GM21390 (cell line): ENCODE measurements around the gene DNAL4.

Experiments
- ATAC-seq: cut with Tn5 transposase; IDR thresholded peaks from one replicate; pipeline ENCODE4 v1.9.1; 2021; ENCODE audit not compliant: unreplicated experiment

The DNAL4 gene

GRCh38 chr22:38788021-38788816 is 5.7 kb downstream of the DNAL4 start:
- no peak for ATAC-seq

GRCh38 chr22:38786631-38787030 is 7.3 kb downstream of the DNAL4 start:
- no peak for ATAC-seq

GRCh38 chr22:38784856-38785255 is 9.1 kb downstream of the DNAL4 start:
- ATAC-seq: no peak

- ATAC-seq: no peak
Observed at GRCh38 chr22:38784035-38784434, 9.9 kb downstream of the DNAL4 start.

GRCh38 chr22:38783095-38783615 is 10.8 kb downstream of the DNAL4 start:
- no peak for ATAC-seq

GRCh38 chr22:38782402-38783094 is 11.4 kb downstream of the DNAL4 start:
- no peak for ATAC-seq

- ATAC-seq: no peak
Observed at GRCh38 chr22:38781033-38781432, 12.9 kb downstream of the DNAL4 start.

- no peak for ATAC-seq
Observed at GRCh38 chr22:38777087-38777671, 16.8 kb downstream of the DNAL4 start.

- no peak for ATAC-seq
Observed at GRCh38 chr22:38776086-38776485, 17.9 kb downstream of the DNAL4 start.

GRCh38 chr22:38775656-38776055 is 18.3 kb downstream of the DNAL4 start:
- no peak for ATAC-seq

GRCh38 chr22:38774496-38775166 is 19.3 kb downstream of the DNAL4 start:
- ATAC-seq: no peak

- no peak for ATAC-seq
Observed at GRCh38 chr22:38773363-38773946, 20.5 kb downstream of the DNAL4 start.

- no peak for ATAC-seq
Observed at GRCh38 chr22:38772623-38772873, 21.4 kb downstream of the DNAL4 start.

GRCh38 chr22:38770257-38770949 is 23.5 kb downstream of the DNAL4 start:
- ATAC-seq: no peak

- ATAC-seq: no peak
Observed at GRCh38 chr22:38768036-38768435, 25.9 kb downstream of the DNAL4 start.

- no peak for ATAC-seq
Observed at GRCh38 chr22:38767313-38767712, 26.6 kb downstream of the DNAL4 start.

- no peak for ATAC-seq
Observed at GRCh38 chr22:38766076-38766777, 27.7 kb downstream of the DNAL4 start.

- no peak for ATAC-seq
Observed at GRCh38 chr22:38762551-38762983, 31.4 kb downstream of the DNAL4 start.

GRCh38 chr22:38761202-38762162 is 32.5 kb downstream of the DNAL4 start:
- no peak for ATAC-seq
